ENCODE results near the gene TMEM170A. TPM values are rescaled to one million over a fixed set of nuclear protein-coding genes. Genes with fewer than 3 reads are reported as not detected.

TMEM170A gene
- total RNA-seq, 2 experiments from 2014 or later: 25.7 to 29.4 TPM

DNA sequence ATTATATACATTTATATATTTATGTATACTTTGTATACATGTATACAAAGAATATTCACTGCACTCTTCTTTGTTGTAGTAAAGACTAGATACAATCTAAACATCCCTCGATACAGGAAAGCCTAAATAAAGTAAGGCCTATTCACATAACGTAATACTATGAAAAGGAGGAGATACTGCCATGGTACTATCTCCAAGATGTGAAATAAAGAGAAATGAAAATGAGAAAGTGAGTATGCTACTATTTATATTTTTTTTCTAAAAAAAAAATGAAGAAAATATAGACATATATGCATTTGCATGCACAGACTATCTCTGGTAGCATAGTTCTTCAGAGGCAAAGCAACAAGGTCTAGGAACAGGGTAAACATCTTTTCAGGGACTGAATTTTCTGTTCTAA lies 50.5 kb downstream of the TMEM170A start:
- POLR2A ChIA-PET: interaction anchor here (1.0 kb wide), 1 partner anchor 14 kb away, joined by 3 read pairs; no protein-coding TSS in a partner anchor
- H3K4me1 ChIP-seq (ENCODE audit: insufficient read depth, low read length, poor library complexity, severe bottlenecking): peaks cover 37% of the 10 kb centered on the region
- no peak overlapping the region for H3K4me3 ChIP-seq (ENCODE audit: low read depth, low read length, poor library complexity, severe bottlenecking)
- peaks cover 45% of the 10 kb centered on the region; the same call in 1 of the 2 replicates for H3K79me2 ChIP-seq (ENCODE audit: insufficient read depth, low read depth, low read length)
- no peaks in the 10 kb centered on the region for H3K9me3 ChIP-seq (ENCODE audit: low read length)
- no peak overlapping the region for H2AFZ ChIP-seq (ENCODE audit: low read length)
- H3K4me2 ChIP-seq (ENCODE audit: low read length): no peak overlapping the region
- H3K36me3 ChIP-seq (ENCODE audit: insufficient read depth, low read length): peaks cover 41% of the 10 kb centered on the region
- CTCF ChIA-PET (ENCODE audit: unreplicated experiment): no interaction called here
- no peak for TF ChIP-seq EZH2phosphoT487 (IDR thresholded peaks at IDR 0.05; ENCODE audit: borderline replicate concordance, low read depth, low read length)
- no peak for TF ChIP-seq CTCF (conservative IDR thresholded peaks at IDR 0.05; ENCODE audit: low read length)
- no peak overlapping the region for H3K27ac ChIP-seq (ENCODE audit: low read depth, low read length, poor library complexity, severe bottlenecking)
- intact Hi-C loops (cut with micrococcal nuclease; ENCODE audit: unreplicated experiment): no loop called here
- no TSS peak for BruUV-seq (replicated peaks)
- DNase-seq (ENCODE audit: low spot score): no peak
- peaks cover 14% of the 10 kb centered on the region; the same call in 1 of the 2 replicates for H4K20me1 ChIP-seq (ENCODE audit: insufficient read depth, low read length)
- H3K9me2 ChIP-seq (ENCODE audit: insufficient read depth, low read length): no peaks in the 10 kb centered on the region

- no peaks in the 10 kb centered on the region for H3K4me1 ChIP-seq (ENCODE audit: insufficient read depth, low read length, poor library complexity, severe bottlenecking)
Measured at GRCh38 chr16:75406943-75407342, 57.5 kb downstream of the TMEM170A start.

More at GRCh38 chr16:75406943-75407342, 57.5 kb downstream of the TMEM170A start:
- Histone ChIP-seq H4K20me1 (ENCODE audit: insufficient read depth, low read length) (no peaks in the 10 kb centered on the region), H3K4me3 (ENCODE audit: low read depth, low read length, poor library complexity, severe bottlenecking) (no peak overlapping the region), H2AFZ (ENCODE audit: low read length) (no peak overlapping the region), H3K9me3 (ENCODE audit: low read length) (no peaks in the 10 kb centered on the region), H3K27ac (ENCODE audit: low read depth, low read length, poor library complexity, severe bottlenecking) (no peak overlapping the region), H3K79me2 (ENCODE audit: insufficient read depth, low read depth, low read length) (no peaks in the 10 kb centered on the region), H3K9me2 (ENCODE audit: insufficient read depth, low read length) (no peaks in the 10 kb centered on the region), H3K4me2 (ENCODE audit: low read length) (no peak overlapping the region), H3K36me3 (ENCODE audit: insufficient read depth, low read length) (peaks cover 34% of the 10 kb centered on the region)
- POLR2A ChIA-PET: no interaction called here
- CTCF ChIA-PET (ENCODE audit: unreplicated experiment): no interaction called here
- no TSS peak for BruUV-seq (replicated peaks)
- intact Hi-C loops (cut with micrococcal nuclease; ENCODE audit: unreplicated experiment): loop anchor here (10.0 kb wide), 1 partner anchor 358 kb away; no protein-coding TSS in a partner anchor
- TF ChIP-seq CTCF (conservative IDR thresholded peaks at IDR 0.05; ENCODE audit: low read length): no peak
- no peak for DNase-seq (ENCODE audit: low spot score)
